Endodermal cell (in vitro differentiated cells): Measurements from ENCODE around the gene GJD2. TPM values are rescaled to one million over a fixed set of nuclear protein-coding genes. Genes with fewer than 3 reads are reported as not detected.

ENCODE experiments used
- DNase-seq: peaks from one replicate; pipeline ENCODE4 v3.0.0-alpha.2; 2017
- H3K27ac ChIP-seq: 2 replicates; pipeline ENCODE4 v1.5.1; 2013; ENCODE audit warnings: mild to moderate bottlenecking, low read depth, low read length, moderate library complexity
- H3K27me3 ChIP-seq: 2 replicates; pipeline ENCODE4 v1.6.1; 2013; ENCODE audit warnings: mild to moderate bottlenecking, low read length, moderate library complexity; ENCODE audit not compliant: insufficient read depth, control insufficient read depth, poor library complexity, severe bottlenecking
- H3K36me3 ChIP-seq: 2 replicates; pipeline ENCODE4 v1.7.0; 2013; ENCODE audit warnings: mild to moderate bottlenecking, low read length, moderate library complexity; ENCODE audit not compliant: control insufficient read depth, insufficient read depth
- H3K4me1 ChIP-seq: one replicate; pipeline ENCODE4 v1.7.0; 2013; ENCODE audit warnings: low read length; ENCODE audit not compliant: control insufficient read depth, insufficient read depth
- H3K4me3 ChIP-seq: 2 replicates; pipeline ENCODE4 v1.5.1; 2013; ENCODE audit warnings: mild to moderate bottlenecking, low read length, moderate library complexity
- H3K9ac ChIP-seq: 2 replicates; pipeline ENCODE4 v1.6.1; 2013; ENCODE audit warnings: mild to moderate bottlenecking, low read length, moderate library complexity; ENCODE audit not compliant: poor library complexity, severe bottlenecking; ENCODE audit errors: extremely low read depth
- H3K9me3 ChIP-seq: 2 replicates; pipeline ENCODE4 v1.6.1; 2013; ENCODE audit warnings: mild to moderate bottlenecking, low read length, moderate library complexity; ENCODE audit not compliant: control insufficient read depth
- H3K27ac Mint-ChIP-seq: 2 replicates; pipeline ENCODE4 v1.8.0; 2020; ENCODE audit warnings: mixed read lengths
- H3K27me3 Mint-ChIP-seq: 2 replicates; pipeline ENCODE4 v1.8.0; 2021; ENCODE audit warnings: mild to moderate bottlenecking, mixed read lengths; ENCODE audit not compliant: insufficient read depth
- H3K36me3 Mint-ChIP-seq: 2 replicates; pipeline ENCODE4 v1.8.0; 2020; ENCODE audit warnings: low read depth, mixed read lengths
- H3K4me1 Mint-ChIP-seq: 2 replicates; pipeline ENCODE4 v1.8.0; 2020; ENCODE audit warnings: mixed read lengths
- H3K4me3 Mint-ChIP-seq: 2 replicates; pipeline ENCODE4 v1.8.0; 2020; ENCODE audit warnings: mild to moderate bottlenecking, moderate library complexity, mixed read lengths
- H3K9me3 Mint-ChIP-seq: 2 replicates; pipeline ENCODE4 v1.8.0; 2020; ENCODE audit warnings: mild to moderate bottlenecking, mixed read lengths
- CTCF ChIP-seq: fragments of 200-600 bp; sonication (generic); conservative IDR thresholded peaks from 2 replicates; pipeline ENCODE4 v1.5.0; 2021; ENCODE audit warnings: antibody characterized with exemption, mild to moderate bottlenecking
- WGBS, 2 experiments: methylation state at CpG; one replicate each; pipeline versions ENCODE4 v1.1.5 to v1.1.7; 2013; ENCODE audit warnings: missing lambda C conversion rate in 2 of 2, mixed read lengths in 1 of 2; ENCODE audit not compliant: insufficient coverage in 1 of 2, insufficient read length in 1 of 2; 5-methylcytosine and 5-hydroxymethylcytosine counted together
- total RNA-seq, 2 donors: library from RNA; stranded (reverse); fragmentation: NEBNext Ultra II Directional in 1 of 2; extraction: Animal tissue kit (Norgen Biotek cat#: 25700) in 1 of 2; gene quantifications; 2 replicates in 1 of 2; 3 replicates in 1 of 2; pipeline ENCODE4 v1.2.1, GENCODE V29; 2021

GJD2 gene
- total RNA-seq, 2 donors from 2014 or later, result not detected

GRCh38 chr15:34772312-34772711 is 17.5 kb upstream of the GJD2 start:
- H3K27ac Mint-ChIP-seq, result no peak overlapping the region
- no peaks in the 10 kb centered on the region for H3K4me1 Mint-ChIP-seq
- DNase-seq, result no peak
- no peaks in the 10 kb centered on the region for H3K4me1 ChIP-seq
- H3K4me3 ChIP-seq, result no peak overlapping the region
- TF ChIP-seq CTCF, result no peak
- no peaks in the 10 kb centered on the region for H3K9me3 Mint-ChIP-seq
- H3K27me3 Mint-ChIP-seq, result no peaks in the 10 kb centered on the region
- 90 to 100% methylated on average over 1 to 2 of the region's 2 CpGs for WGBS, 2 experiments
- no peak overlapping the region for H3K9ac ChIP-seq
- no peak overlapping the region for H3K27ac ChIP-seq
- H3K9me3 ChIP-seq, result no peaks in the 10 kb centered on the region
- H3K4me3 Mint-ChIP-seq, result no peak overlapping the region
- H3K36me3 ChIP-seq, result no peaks in the 10 kb centered on the region
- no peaks in the 10 kb centered on the region for H3K36me3 Mint-ChIP-seq
- H3K27me3 ChIP-seq, result no peaks in the 10 kb centered on the region

GRCh38 chr15:34769711-34770110 is 14.9 kb upstream of the GJD2 start:
- no peak overlapping the region for H3K27ac Mint-ChIP-seq
- Histone ChIP-seq H3K27me3 (no peaks in the 10 kb centered on the region), H3K9ac (no peak overlapping the region), H3K27ac (no peak overlapping the region), H3K4me1 (no peaks in the 10 kb centered on the region), H3K36me3 (no peaks in the 10 kb centered on the region), H3K4me3 (no peak overlapping the region), H3K9me3 (no peaks in the 10 kb centered on the region)
- DNase-seq, result no peak
- no peak for TF ChIP-seq CTCF
- WGBS, 2 experiments, result 89 to 94% methylated on average over 2 of the region's 2 CpGs
- H3K4me1 Mint-ChIP-seq, result no peaks in the 10 kb centered on the region
- H3K27me3 Mint-ChIP-seq, result no peaks in the 10 kb centered on the region
- no peaks in the 10 kb centered on the region for H3K9me3 Mint-ChIP-seq
- H3K4me3 Mint-ChIP-seq, result no peak overlapping the region
- no peaks in the 10 kb centered on the region for H3K36me3 Mint-ChIP-seq

- Histone ChIP-seq H3K9me3 (no peaks in the 10 kb centered on the region), H3K27ac (no peak overlapping the region), H3K4me3 (no peak overlapping the region), H3K27me3 (no peaks in the 10 kb centered on the region), H3K4me1 (no peaks in the 10 kb centered on the region), H3K36me3 (no peaks in the 10 kb centered on the region), H3K9ac (no peak overlapping the region)
- no peak for DNase-seq
- Mint-ChIP-seq H3K36me3 (no peaks in the 10 kb centered on the region), H3K9me3 (no peaks in the 10 kb centered on the region), H3K4me3 (no peak overlapping the region), H3K27me3 (peaks cover 2% of the 10 kb centered on the region), H3K27ac (no peak overlapping the region), H3K4me1 (no peaks in the 10 kb centered on the region)
- no peak for TF ChIP-seq CTCF
Measured at GRCh38 chr15:34768530-34768929, 13.7 kb upstream of the GJD2 start.
